Measurements from ENCODE around the gene SRSF2. TPM values are rescaled to one million over a fixed set of nuclear protein-coding genes. Genes with fewer than 3 reads are reported as not detected.
"Not testable (repeated sequence)": the region's sequence is repeated elsewhere in the genome, so short reads cannot be mapped to it uniquely, and the experiment has no call there.

The SRSF2 gene
- total RNA-seq, 1 donor from 2014 or later, result 179 TPM

- DNase-seq (ENCODE audit: low spot score), result no peak
Measured at GRCh38 chr17:76722279-76722678, 14.9 kb downstream of the SRSF2 start.

DNA sequence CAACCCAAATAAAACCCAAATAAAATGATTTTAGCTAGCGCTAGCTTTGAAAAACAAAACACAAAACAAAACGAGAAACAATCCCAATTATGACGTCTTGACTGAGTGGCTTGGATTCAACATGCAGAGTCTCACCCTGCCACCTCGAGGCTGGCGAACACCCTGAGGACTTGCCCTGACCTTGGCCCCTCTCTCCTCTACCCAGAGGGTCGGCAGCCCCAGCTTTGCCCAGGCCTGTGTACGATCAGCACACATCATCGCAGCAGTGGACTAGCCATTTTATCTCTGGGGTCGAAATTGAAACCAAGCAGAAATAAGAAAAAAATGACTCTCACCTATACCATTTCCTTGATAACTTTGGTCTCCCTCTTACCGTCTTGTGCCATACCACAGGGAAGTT lies 15.7 kb downstream of the SRSF2 start:
- peak; percentile 69 for DNase-seq (ENCODE audit: low spot score)

DNA sequence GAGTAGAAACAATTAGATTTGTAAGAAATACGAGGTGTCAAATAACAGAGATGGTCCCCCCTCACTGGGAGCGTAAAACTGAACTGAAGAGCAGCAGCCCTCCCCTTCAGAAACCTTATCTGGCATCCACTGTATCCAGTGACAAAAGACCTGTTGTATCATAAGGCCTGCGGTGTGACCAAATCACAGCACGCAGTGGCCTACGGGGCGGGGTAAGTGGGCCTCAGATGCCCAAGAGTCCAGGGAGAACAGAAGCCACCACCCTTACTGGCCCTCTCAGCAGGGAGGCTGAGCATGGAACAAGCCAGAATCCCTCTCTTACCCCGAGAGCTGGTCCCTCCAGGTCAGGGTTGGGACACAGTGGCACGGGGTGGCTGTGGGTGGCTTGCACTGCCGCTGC lies 16.2 kb downstream of the SRSF2 start:
- peak; percentile 20 for DNase-seq (ENCODE audit: low spot score)

- peak; percentile 77 for DNase-seq (ENCODE audit: low spot score)
Measured at GRCh38 chr17:76720211-76720610, 16.9 kb downstream of the SRSF2 start.

DNA sequence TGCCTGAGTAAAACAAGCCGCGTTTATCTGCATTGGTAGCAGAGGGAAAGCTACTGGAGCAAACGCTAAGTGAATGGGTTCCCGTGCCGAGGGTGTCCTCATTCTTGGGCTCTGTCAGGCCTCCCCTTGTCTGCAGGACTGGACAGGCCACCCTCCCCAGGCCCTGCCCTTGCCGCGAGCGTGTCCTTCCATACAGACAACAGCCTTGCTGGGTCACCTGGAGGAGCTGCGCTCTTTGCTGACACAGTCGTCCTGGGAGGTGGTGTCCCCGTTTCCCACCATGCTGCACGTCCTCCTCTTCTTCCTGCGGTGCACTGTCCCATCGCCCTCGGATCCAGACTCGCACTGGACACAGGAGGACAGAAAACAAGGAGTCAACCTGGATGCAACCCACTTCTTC lies 18.6 kb downstream of the SRSF2 start:
- DNase-seq (ENCODE audit: low spot score), result peak; percentile 87

DNA sequence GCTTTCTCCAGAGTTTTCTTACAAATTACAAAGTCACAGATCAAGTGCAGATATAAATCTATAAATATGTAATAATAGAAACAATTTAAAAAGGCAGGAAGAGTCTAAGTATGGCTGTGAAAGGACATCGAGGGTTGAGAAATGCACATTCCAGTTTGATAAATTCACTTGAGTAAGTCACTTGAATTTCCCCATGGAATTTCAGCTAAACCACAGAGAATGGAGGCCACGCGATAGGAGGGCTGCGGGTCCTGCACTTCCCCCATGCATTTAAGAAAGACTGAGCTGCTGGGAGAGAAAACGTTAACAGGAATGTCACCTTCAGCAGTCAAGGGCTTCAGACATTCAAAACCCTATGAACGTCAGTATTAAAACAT lies 20.3 kb downstream of the SRSF2 start:
- DNase-seq (ENCODE audit: low spot score), result peak; percentile 20

- peak; percentile 65 for DNase-seq (ENCODE audit: low spot score)
Measured at GRCh38 chr17:76716146-76716838, 20.8 kb downstream of the SRSF2 start.

- no peak for DNase-seq (ENCODE audit: low spot score)
Measured at GRCh38 chr17:76715496-76715830, 21.7 kb downstream of the SRSF2 start.

DNA sequence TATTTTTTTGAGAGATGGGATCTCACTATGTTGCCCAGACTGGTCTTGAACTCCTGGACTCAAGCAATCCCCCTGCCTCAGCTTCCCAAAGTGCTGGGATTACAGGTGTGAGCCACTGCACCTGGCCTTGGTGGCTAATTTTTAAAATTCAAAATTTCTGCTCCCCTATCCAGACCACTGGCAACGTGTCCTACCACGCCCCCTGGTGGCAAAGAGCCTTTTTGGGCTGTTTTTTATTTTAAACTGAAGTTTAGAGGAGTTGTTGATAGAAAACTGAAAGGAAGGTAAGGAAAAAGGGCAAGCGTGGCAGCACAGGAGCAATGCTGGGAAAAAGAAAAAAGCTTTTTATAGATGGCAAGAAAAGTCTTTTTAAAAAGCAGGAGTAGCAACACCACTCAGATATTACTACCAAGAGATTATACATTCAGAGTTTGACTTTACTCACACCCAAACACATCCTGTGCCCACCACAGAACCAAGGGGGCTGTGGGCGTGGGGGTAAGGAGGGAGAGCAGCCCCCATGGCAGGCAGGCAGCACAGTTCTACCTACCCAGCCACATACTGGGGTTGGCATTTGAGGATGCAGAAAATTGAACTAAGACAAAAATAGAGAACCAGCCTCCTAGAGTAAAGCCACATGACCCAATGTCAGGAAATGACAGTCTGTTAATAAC lies 22.2 kb downstream of the SRSF2 start:
- no peak for DNase-seq (ENCODE audit: low spot score)

- DNase-seq (ENCODE audit: low spot score), result no peak
Measured at GRCh38 chr17:76714336-76714735, 22.8 kb downstream of the SRSF2 start.

- no peak for DNase-seq (ENCODE audit: low spot score)
Measured at GRCh38 chr17:76713765-76714164, 23.4 kb downstream of the SRSF2 start.

- DNase-seq (ENCODE audit: low spot score), result not testable (repeated sequence)
Measured at GRCh38 chr17:76712321-76712720, 24.8 kb downstream of the SRSF2 start.

- DNase-seq (ENCODE audit: low spot score), result no peak
Measured at GRCh38 chr17:76710863-76711611, 26.1 kb downstream of the SRSF2 start, which contains the start of gene MXRA7. MXRA7 (minus strand) TSS chr17:76710965; CDS start chr17:76710946, 19 bp downstream.

DNA sequence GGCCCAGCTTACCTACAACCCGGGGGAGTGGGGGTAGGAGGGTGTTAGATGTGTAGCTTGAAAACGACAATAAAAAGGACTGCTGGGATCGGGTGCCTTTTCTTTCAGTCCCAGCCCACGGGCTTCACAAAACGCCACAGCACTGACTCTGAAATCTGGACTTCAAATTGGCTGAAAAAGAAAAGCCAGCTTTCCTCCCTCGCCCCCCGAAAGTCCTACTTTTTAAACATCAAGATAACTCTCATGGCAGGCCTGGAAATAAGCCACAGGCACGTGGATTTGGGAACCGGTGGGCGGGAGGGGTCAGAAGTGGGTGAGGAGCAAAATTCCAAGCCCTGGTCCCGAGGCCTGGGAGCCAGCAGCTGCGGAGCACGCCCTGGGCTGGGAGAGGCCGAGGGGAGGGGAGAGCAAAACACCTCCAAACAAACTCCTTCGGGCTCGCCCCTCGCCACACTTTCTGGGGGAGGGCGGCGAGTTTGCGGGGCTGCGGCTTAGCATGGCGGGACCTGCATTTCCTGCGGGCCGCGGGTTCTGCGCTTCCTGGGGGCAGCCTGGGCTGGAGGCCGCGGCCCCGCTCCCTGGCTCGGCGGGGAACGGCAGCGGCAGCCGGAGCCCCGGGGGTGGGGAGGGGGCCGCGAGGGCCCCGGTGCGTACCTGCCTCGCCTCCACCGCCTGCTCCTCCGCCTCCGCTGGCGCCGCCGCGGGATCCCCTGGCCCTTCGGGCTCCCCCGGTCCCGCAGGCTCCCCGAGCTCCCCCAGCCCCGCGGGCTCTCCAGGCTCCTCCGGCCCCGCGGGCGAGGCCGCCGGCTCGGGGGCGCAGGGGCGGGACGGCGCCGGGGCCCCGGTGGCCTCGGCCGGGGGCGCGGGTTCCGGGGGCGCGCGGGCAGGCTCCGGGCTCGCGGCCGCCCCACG lies 26.9 kb downstream of the SRSF2 start:
- not testable (repeated sequence) for DNase-seq (ENCODE audit: low spot score)

GRCh38 chr17:76709077-76709950 lies 27.8 kb downstream of the SRSF2 start:
- no peak for DNase-seq (ENCODE audit: low spot score)

GRCh38 chr17:76707985-76708807 lies 28.9 kb downstream of the SRSF2 start:
- no peak for DNase-seq (ENCODE audit: low spot score)

DNA sequence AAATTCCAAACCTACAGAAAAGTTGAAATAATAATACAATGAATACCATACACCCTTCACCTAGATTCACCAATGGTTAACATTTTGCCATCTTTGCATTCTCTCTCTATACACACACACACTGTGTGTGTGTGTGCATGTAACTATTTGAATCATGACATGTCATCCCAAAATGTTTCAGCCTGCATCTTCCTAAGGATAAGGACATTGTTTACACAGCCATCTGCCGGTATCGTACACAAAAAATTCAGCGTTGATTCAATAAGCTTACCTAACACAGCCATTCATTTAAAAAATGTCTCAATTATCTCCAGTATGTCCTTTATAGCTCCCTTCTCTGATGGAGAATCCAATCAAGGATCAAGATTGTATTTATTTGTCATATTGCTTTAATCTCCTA lies 30.3 kb downstream of the SRSF2 start:
- no peak for DNase-seq (ENCODE audit: low spot score)

GRCh38 chr17:76704805-76705204 lies 32.3 kb downstream of the SRSF2 start:
- no peak for DNase-seq (ENCODE audit: low spot score)

- no peak for DNase-seq (ENCODE audit: low spot score)
Measured at GRCh38 chr17:76702941-76703637, 34.0 kb downstream of the SRSF2 start.
